GM19468 (cell line): Measurements from ENCODE around the gene ARMC10.
"Not testable (repeated sequence)": the region's sequence is repeated elsewhere in the genome, so short reads cannot be mapped to it uniquely, and the experiment has no call there.

ENCODE experiments used
- ATAC-seq: cut with Tn5 transposase; IDR thresholded peaks from one replicate; pipeline ENCODE4 v1.9.1; 2021; ENCODE audit warnings: mild to moderate bottlenecking, moderate library complexity, moderate number of reproducible peaks; ENCODE audit not compliant: unreplicated experiment; ENCODE audit errors: extremely low read depth

Gene ARMC10

DNA sequence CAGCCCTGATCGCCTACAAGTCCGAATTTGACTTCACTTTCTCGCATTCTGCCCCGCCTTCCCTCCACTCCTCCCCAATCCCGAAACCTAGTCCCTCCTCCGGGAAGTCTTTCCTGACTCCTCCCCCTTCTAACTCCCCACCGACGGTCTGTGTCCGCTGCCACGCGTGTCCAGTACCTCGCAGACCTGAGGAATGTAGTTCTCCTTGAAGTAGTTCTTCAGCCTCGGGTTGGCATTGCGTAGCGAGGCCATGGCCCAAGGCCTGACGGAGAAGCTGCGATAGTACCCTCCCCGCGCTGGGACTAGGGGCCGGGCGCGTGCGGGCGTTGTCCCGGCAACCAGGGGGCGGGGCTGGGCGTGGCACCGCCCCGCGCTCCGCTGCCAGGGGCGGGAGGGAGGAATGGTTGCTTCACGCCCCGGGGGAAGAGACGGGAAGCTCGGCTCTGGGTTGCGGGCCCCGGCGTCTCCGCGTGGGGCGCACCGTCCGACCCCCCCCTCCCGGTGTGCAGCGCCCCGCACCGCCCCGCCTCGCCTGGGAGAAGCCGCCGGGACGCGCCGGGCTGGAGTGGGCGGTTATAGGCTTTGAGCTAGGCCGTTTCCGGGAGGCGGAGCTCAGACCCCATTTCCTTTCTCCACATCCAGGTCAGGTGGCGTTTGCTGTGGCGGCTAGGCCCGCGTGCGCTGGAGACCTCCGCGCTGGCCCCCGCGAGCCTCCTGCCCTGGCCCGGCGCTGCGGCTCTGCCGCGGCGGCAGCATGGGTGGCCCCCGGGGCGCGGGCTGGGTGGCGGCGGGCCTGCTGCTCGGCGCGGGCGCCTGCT is at the start of gene ARMC10, which contains the start of gene FBXL13:
TSS of gene ARMC10 (plus strand) at position 622 of the 818 bp plus-strand sequence. CDS start at position 755, 133 bp downstream.
TSS of gene FBXL13 (minus strand) at position 278 of the 818 bp plus-strand sequence.
- peak; percentile 86 for ATAC-seq

DNA sequence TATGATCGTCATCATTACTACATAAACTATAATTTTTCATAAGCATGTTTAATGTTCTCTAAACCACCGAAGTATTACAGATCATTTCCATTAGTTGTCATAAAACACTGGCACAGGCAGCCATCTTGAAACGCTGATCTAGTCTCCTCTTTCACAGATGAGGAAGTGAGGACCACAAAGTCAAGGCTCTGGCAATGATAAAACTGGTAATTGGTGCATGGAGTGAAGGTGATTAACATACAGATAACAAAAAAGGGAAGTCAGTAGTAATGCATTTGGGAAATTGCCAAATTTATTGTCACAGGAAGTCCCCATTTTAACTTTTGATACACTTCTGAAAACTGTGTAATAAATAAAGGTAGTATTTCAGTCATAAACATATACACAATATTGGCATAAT is 49.6 kb upstream of the ARMC10 start:
- ATAC-seq = no peak

DNA sequence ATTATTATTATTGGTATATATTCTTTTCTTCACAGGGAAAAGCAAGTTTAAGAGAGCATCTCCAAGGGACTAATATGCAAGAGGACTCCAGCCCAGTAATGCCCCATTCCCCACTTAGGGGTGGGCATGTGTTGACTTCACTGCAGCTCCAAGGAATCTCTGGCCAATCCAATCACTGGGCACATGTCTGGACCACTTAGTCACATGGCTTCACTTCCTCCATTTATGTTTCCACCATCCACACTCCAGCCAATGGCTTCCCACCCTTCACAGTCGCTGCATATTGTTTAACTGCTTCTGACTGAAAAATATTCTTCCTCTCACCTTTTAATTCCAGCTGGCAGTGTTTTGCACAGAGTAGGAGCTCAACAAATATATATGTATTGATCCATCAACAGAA is 43.9 kb upstream of the ARMC10 start:
- no peak for ATAC-seq

DNA sequence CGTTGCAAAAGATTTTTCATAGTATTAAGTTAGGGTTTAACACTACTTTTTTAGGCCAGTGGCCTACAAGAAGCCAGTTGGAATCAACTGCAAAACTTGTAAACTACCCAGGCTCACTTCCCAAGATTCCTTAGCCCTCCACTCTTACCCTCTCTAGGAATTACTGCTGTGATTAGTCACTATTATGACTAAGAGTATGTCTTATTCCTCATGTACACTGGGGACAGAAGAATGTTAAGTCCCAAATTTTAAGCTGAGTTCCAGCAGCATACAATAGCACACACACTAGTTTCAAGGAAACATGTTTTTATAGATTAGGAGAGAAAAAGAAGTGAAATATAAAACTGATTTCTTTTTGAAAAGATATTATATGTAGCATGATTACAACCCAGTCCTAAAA is 43.2 kb upstream of the ARMC10 start:
- no peak for ATAC-seq

DNA sequence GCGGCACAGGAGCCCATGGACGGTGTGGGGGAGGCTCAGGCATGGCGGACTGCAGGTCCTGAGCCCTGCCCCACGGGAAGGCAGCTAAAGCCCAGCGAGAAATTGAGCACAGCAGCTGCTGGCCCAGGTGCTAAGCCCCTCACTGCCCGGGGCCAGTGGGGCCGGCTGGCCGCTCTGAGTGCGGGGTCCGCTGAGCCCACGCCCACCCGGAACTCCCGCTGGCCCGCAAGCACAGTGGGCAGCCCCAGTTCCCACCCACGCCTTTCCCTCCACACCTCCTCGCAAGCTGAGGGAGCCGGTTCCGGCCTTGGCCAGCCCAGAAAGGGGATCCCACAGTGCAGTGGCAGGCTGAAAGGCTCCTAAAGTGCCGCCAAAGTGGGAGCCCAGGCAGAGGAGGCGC is 40.6 kb upstream of the ARMC10 start:
- ATAC-seq = not testable (repeated sequence)

DNA sequence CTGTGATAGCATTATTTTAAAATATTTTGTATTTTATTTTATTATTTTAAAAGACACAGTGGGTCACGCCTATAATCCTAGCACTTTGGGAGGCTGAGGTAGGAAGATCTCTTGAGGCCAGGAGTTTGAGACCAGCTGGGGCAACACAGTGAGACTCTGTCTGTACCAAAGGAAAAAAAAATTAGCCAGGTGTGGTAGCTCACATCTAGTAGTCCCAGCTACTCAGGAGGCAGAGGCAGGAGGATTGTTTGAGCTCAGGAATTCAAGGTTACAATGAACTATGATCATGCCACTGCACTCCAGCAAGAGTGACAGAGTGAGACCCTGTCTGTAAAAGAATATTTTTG is 37.5 kb upstream of the ARMC10 start:
- no peak for ATAC-seq

DNA sequence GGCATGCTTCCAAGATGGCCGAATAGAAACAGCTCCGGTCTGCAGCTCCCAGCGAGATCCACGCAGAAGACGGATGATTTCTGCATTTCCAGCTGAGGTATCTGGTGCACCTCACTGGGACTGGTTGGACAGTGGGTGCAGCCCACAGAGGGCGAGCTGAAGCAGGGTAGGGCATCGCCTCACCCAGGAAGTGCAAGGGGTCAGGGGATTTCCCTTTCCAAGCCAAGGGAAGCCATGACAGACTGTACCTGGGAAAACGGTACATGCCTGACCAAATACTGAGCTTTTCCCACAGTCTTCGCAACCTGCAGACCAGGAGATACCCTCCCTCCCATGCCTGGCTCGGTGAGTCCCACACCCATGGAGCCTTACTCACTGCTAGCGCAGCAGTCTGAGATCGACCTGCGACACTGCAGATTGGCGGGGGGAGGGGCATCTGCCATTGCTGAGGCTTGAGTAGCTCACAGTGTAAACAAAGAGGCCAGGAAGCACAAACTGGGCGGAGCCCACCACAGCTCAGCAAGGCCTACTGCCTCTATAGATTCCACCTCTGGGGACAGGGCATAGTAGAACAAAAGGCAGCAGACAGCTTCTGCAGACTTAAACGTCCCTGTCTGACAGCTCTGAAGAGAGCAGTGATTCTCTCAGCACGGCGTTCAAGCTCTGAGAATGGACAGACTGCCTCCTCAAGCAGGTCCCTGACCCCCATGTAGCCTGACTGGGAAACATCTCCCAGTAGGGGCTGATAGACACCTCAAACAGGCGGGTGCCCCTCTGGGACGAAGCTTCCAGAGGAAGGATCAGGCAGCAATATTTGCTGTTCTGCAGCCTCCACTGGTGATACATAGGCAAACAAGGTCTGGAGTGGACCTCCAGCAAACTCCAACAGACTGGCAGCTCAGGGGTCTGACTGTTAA is 36.9 kb upstream of the ARMC10 start:
- not testable (repeated sequence) for ATAC-seq

DNA sequence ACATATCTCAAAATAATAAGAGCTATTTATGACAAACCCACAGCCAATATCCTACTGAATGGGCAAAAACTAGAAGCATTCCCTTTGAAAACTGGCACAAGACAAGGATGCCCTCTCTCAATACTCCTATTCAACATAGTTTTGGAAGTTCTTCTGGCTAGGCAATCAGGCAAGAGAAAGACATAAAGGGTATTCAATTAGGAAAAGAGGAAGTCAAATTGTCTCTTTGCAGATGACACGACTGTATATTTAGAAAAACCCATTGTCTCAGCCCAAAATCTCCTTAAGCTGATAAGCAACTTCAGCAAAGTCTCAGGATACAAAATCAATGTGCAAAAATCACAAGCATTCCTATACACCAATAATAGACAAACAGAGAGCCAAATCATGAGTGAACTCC is 33.1 kb upstream of the ARMC10 start:
- not testable (repeated sequence) for ATAC-seq

DNA sequence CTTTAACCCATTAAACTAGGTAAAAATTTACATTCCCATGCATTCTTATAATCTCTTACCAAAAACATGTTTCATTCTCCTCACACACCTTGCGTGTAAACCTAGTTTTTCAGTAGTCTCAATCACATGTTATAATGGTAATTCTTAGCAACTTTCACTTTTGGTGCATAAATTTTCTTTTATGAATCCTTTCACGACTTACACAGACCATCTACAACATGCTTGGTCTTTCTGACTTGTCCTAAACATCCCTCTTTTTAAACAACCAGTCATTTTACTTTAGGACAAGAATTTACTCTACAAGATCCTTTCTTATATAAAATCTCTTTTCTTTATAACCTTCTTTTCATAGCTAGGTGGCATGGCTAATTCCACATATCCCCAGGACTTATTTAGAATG is 26.1 kb upstream of the ARMC10 start:
- no peak for ATAC-seq

DNA sequence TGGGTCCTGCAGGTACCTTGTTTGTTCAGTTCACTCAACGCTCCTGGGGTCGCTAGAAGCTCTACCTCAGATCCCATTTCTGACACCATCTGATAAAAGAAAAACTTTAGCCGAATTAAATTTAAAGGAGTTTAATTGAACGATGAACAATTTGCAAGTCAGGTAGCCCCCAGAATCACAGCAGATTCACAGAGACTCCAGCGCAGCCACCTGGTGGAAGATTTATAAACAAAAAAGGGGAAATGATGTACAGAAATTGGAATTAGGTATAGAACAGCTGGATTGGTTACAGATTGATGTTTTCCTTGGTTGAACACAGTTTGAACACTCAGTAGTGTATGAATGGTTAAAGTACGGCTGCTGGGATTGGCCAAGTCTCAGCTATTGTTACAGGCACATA is 23.4 kb upstream of the ARMC10 start:
- ATAC-seq = no peak

DNA sequence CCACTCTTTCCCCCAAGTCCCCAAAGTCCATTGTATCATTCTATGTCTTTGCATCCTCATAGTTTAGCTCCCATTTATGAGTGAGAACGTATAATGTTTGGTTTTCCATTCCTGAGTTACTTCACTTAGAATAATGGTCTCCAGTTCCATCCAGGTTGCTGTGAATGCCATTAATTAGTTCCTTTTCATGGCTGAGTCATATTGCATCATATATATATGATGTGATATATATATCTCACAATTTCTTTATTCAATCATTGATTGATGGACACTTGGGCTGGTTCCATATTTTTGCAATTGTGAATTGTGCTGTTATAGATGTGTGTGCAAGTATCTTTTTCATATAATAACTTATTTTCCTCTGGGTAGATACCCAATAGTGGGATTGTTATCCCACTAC is 18.9 kb upstream of the ARMC10 start:
- ATAC-seq = not testable (repeated sequence)

DNA sequence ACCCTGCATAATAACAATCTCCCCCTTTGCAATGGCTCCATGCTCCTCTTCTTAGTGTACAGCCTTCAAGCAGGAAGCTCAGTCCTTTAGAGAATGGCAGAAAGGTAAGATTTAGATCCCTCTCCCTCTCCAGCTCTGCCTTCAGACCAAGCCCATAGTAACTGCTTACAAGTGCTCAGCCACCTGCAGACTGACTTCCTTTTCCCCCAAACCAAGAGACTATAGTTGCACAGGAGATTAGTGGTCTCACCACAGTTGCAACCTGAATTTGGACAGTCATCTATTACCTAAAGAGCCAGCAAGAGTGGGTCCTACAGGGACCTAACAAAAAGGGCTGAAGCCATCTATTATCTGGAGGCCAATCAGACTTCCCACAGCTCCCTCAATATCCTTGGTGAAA is 16.8 kb upstream of the ARMC10 start:
- ATAC-seq = no peak

DNA sequence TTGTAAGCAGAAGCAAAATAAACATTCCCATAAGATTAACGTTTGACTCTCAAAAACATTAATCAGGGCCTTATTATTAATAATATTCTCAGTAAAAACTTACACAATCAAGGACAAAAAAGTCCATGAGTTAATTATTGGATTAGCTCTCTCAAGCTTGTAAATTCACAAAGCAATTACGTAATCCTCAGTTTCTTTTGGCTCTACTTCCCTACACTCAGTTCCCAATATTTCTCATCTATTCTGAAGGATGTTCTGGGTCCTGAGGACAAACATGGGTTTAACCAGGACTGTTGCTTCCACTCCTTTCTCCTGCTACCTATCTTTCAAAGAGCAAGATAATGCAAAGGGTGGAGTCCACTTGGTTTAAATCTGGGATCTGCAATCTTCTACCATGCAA is 15.5 kb upstream of the ARMC10 start:
- no peak for ATAC-seq

DNA sequence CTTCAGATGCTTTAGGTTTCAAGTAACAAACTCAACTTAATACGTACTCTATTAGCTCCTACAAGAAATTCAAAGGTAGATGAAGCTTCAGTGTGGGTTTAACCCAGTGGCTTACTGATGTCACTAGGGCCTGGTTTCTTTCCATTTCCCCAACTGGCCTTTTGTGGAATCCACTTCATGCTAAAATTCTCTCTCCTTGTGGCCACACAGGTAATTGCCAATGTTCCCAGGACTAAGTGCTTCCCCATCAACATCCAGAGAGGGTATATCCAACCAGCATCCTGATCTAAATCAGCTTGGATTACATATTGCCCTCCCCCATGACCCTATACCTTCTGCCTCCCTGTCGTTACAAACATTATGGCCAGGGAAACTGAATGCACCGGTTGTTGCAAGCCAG is 11.0 kb upstream of the ARMC10 start:
- ATAC-seq = no peak

DNA sequence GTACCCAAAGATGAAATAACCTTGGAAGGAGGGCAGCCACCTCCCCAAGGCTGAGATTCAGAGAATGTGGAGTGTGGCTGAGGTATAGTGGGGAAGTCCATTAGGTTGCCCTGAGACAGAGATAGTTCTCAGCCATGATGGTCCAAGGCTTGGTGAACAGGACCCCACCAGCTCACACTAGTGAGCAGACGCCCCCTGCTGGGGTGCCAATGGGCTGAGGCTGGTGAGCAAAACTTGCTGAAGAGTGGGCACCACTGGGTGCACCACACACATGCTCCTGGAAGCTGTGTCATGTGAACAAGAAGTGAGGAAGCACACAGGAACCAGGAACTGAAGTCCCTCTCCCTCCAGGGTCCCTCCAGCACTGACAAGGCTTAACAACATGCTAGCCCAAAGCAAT is 9.3 kb upstream of the ARMC10 start:
- ATAC-seq = no peak

DNA sequence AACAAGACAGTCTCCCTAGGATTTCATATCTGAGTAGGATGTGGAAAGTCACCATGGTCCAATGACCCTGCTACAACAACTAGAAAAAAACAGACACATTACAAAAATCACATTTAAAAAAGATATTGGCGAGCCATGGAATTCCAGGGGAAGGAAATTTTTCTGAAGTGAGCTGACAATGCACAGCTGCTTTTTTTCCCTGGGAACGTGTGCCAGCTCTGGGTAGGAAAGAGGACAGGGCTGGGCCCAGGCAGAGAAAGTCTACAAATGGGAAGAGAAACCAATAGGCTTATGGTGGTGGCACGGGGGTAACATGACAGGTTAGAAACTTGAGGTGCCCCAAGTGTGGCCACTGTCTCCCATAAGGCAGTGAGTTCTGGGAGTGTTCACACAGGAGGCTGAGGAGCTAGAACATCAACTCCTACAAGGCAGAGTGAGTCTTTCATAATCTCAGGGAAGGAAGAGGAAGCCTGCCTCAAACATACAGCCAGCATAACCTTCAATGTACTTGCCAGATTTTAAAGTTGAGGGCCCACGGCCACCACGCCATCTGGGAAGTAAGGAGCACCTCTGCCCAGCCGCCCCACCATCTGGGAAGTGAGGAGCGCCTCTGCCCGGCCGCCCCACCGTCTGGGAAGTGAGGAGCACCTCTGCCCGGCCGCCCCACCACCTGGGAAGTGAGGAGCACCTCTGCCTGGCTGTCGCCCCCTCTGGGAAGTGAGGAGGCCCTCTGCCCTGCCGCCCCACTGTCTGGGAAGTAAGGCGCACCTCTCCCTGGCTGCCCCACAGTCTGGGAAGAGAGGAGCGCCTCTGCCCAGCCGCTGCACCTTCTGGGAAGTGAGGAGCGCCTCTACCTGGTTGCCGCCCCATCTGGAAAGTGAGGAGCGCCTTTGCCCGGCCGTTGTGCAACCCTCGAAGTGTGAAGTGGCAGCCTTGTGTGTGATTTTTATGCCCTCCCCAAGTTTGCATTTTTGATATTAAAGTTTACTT is 6.2 kb upstream of the ARMC10 start:
- ATAC-seq = no peak

DNA sequence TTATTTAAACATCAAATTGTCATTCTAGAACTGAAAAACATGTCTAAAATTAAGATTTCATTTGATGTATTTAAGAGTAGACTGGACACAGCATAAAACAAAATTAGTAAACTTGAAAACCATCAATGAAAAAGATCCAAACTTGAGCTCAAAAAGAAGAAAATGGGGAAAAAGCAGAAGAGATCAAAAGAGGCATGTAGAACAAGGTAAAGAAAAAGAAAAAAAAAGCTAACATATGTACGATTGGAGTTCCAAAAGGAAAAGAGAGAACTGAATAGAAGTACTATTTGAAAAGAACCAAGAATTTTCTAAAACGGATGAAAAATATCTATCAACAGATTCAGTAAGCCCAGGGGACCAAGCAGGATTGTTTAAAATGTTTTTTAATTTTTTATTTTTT is 3.9 kb upstream of the ARMC10 start:
- ATAC-seq = no peak

DNA sequence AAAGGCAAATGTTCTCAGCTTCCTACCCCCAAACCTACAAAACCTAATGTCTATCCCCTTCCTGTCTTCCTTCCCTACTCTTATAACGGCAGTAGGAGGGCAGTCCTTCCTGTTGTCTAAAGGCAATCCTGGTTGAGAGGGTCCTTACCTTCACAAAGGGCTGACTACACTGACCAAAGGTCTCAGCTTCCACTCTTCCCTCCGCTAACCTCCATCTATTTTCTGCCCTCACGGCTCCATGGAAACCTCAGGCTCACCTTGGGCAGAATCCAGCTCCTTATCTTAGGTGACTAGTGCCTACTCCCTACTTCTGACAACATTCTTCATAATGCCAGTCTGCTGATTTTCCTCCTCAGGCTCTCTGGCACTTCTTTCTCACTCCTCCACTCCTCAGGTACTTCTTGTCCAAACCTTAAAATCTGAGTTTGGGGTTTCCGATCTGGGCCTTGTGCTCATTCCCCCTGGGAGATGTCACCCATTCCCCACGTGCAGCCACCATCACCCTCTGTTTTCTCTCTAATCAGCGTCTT is 886 bp upstream of the ARMC10 start:
- no peak for ATAC-seq

DNA sequence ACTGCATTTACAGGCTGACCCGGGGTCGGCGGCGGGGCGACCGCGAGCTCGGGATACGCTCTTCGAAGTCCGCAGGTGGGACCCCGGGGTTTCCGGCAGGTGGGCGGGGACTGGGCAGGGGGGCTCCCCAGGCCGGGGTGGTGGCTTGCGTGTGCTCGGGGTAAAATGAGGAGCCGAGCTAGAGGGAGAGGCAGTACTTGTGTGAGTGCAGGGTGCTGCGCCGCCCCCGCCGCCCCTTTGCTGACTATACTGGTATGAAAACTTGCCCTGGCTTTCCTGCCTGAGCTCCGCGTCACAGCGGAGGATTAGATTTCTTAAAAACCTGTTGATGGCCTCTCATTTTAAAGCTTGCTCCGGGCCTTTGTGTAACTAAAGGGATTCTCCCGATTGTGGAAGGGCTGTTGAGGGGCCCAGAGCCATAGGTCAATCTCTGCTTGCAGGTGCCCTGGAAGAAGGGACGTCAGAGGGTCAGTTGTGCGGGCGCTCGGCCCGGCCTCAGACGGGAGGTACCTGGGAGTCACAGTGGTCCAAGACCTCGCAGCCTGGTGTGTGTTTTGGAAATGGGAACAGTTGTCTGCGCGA is 488 bp downstream of the ARMC10 start:
- ATAC-seq = no peak
